Skeletal muscle satellite cell (primary cell): ENCODE data around the gene TXNRD2.
A peak's percentile ranks its signal among the peaks of the same experiment; 100 is the strongest.
"Not testable (repeated sequence)": the region's sequence is repeated elsewhere in the genome, so short reads cannot be mapped to it uniquely, and the experiment has no call there.

Experiments used
- H3K27me3 ChIP-seq: 2 replicates; pipeline ENCODE4 v1.7.0; 2013; ENCODE audit warnings: low read length; ENCODE audit not compliant: control insufficient read depth, insufficient read depth
- H3K36me3 ChIP-seq: 2 replicates; pipeline ENCODE4 v1.7.0; 2013; ENCODE audit warnings: mild to moderate bottlenecking, control low read depth, low read length; ENCODE audit not compliant: insufficient read depth
- H3K4me1 ChIP-seq: 2 replicates; pipeline ENCODE4 v1.7.0; 2013; ENCODE audit warnings: low read length; ENCODE audit not compliant: control insufficient read depth, insufficient read depth
- H3K4me2 ChIP-seq: 2 replicates; pipeline ENCODE4 v1.7.0; 2013; ENCODE audit warnings: mild to moderate bottlenecking, low read length
- H3K4me3 ChIP-seq: 2 replicates; pipeline ENCODE4 v1.7.0; 2013; ENCODE audit warnings: low read length
- H3K9ac ChIP-seq: 2 replicates; pipeline ENCODE4 v1.7.0; 2013; ENCODE audit warnings: mild to moderate bottlenecking, low read depth, low read length, moderate library complexity
- H3K9me3 ChIP-seq: replicated peaks from 2 replicates; pipeline ENCODE4 v1.7.0; 2013; ENCODE audit warnings: mild to moderate bottlenecking, control low read depth, low read length

TXNRD2 gene

GRCh38 chr22:19884161-19884953 is 57.3 kb downstream of the TXNRD2 start:
- Histone ChIP-seq H3K27me3 (no peaks in the 10 kb centered on the region), H3K4me1 (peaks cover 77% of the 10 kb centered on the region), H3K4me2 (peak overlapping the region; percentile 39), H3K9ac (peak overlapping the region; percentile 67), H3K4me3 (no peak overlapping the region), H3K9me3 (no peaks in the 10 kb centered on the region), H3K36me3 (peaks cover 12% of the 10 kb centered on the region)

- H3K4me3 ChIP-seq, H3K27me3 ChIP-seq, H3K4me2 ChIP-seq, H3K9me3 ChIP-seq: not testable (repeated sequence)
- peaks cover 86% of the 10 kb centered on the region for H3K4me1 ChIP-seq
- peak overlapping the region; percentile 82 for H3K9ac ChIP-seq
- H3K36me3 ChIP-seq = peaks cover 14% of the 10 kb centered on the region
Measured at GRCh38 chr22:19883446-19883845, 58.2 kb downstream of the TXNRD2 start.

DNA sequence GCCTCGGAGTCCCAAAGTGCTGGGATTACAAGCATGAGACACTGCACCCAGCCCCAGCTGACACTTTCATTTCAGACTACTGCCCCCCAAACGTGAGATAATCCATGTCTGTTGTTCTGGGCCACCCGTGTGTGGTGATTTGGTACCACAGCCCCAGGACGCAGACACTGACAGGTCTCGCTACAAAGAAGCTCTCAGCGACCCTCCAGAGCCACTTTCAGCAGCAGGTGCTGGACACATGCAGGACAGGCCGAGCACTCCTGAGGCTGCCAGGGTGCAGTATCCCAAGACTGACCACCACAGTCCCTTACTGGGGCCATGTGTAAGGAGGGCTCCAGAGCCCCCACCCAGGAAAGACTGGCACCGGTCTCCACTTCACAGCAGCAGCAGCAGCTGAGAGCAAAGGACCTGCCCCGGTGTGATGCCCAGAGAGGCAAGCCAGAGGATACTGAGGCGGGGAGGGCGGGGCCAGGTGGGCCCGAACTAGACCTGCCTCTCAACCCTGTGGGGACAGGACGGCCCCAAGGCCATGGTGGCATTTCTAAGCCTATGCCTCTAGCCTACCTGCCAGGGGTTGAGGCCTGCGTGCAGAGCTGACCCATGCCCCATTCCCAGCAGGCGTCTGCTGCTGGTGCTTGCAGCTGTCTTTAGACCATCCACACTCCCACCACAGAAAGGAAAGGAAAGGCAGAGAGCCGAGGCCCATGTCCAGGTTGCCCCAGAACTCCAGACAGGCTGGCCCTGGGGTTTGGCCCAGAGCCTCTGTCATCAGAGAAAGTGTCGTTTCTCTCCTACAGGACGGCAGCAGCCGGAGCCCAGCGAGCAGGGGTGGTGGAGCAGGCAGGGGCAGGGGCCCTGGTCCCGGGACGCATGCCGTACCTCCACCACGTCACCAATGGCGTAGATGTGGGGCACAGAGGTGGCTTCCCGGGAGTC is 58.9 kb downstream of the TXNRD2 start:
- Histone ChIP-seq H3K4me2 (peak overlapping the region; percentile 70), H3K36me3 (peaks cover 16% of the 10 kb centered on the region), H3K4me3 (no peak overlapping the region), H3K4me1 (peaks cover 92% of the 10 kb centered on the region), H3K9ac (peak overlapping the region; percentile 82), H3K9me3 (no peaks in the 10 kb centered on the region), H3K27me3 (no peaks in the 10 kb centered on the region)

GRCh38 chr22:19880786-19881569 is 60.6 kb downstream of the TXNRD2 start:
- H3K4me2 ChIP-seq = peak overlapping the region; percentile 73
- no peaks in the 10 kb centered on the region for H3K9me3 ChIP-seq
- no peaks in the 10 kb centered on the region for H3K27me3 ChIP-seq
- peaks cover 91% of the 10 kb centered on the region for H3K4me1 ChIP-seq
- H3K36me3 ChIP-seq = peaks cover 21% of the 10 kb centered on the region
- H3K9ac ChIP-seq = peak overlapping the region; percentile 86
- peak overlapping the region; percentile 58 for H3K4me3 ChIP-seq

- Histone ChIP-seq H3K4me1 (peaks cover 91% of the 10 kb centered on the region), H3K4me3 (peak overlapping the region; percentile 58), H3K4me2 (peak overlapping the region; percentile 73), H3K9me3 (no peaks in the 10 kb centered on the region), H3K9ac (peak overlapping the region; percentile 86), H3K36me3 (peaks cover 26% of the 10 kb centered on the region), H3K27me3 (no peaks in the 10 kb centered on the region)
Measured at GRCh38 chr22:19879992-19880785, 61.4 kb downstream of the TXNRD2 start.

GRCh38 chr22:19879643-19879991 is 62.0 kb downstream of the TXNRD2 start:
- Histone ChIP-seq H3K9ac (peak overlapping the region; percentile 86), H3K27me3 (no peaks in the 10 kb centered on the region), H3K4me2 (peak overlapping the region; percentile 73), H3K4me1 (peaks cover 91% of the 10 kb centered on the region), H3K4me3 (peak overlapping the region; percentile 58), H3K36me3 (peaks cover 31% of the 10 kb centered on the region), H3K9me3 (no peaks in the 10 kb centered on the region)

GRCh38 chr22:19879246-19879570 is 62.4 kb downstream of the TXNRD2 start:
- Histone ChIP-seq H3K36me3 (peaks cover 31% of the 10 kb centered on the region), H3K4me2 (peak overlapping the region; percentile 70), H3K4me3 (peak overlapping the region; percentile 30), H3K27me3 (no peaks in the 10 kb centered on the region), H3K9ac (peak overlapping the region; percentile 75), H3K9me3 (no peaks in the 10 kb centered on the region), H3K4me1 (peaks cover 91% of the 10 kb centered on the region)

DNA sequence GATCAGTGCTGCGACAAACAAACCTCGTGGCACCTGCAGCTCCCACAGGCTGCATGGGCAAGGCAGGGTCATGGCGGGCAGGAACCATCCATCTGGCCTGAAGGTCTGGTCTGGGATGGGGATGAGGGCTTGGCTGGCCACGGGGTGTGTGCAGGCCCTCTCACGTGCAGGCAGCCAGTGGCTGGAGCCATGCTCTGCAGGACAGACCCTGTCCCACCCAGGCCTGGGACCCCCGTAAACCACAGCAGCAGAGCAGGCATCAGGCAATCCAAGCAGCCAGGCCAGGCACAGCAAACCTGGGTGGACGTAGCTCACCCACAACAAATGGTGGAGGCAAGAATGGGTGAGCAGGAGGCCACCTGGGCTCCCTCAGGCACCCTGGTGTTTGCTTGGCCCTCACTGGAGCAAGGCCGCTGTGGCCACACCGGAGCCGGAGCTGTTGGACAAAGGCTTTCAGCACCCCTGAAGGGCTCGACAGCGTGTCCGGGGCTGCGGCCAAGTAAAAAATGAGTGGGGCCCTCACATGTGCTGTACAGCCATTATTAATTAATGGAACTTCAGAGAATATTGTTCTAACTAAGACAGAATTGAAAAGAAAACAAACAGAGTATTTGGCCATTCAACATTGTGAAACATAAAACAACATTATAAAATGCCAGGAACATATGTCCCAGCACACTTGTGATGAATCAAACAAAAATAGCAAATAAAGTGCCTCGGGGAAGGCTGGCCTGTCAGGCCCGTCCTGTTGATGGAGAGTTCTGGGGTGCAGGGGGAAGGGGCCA is 63.0 kb downstream of the TXNRD2 start:
- Histone ChIP-seq H3K9me3 (no peaks in the 10 kb centered on the region), H3K4me1 (peaks cover 94% of the 10 kb centered on the region), H3K9ac (peak overlapping the region; percentile 75), H3K36me3 (peaks cover 31% of the 10 kb centered on the region), H3K27me3 (no peaks in the 10 kb centered on the region), H3K4me3 (peak overlapping the region; percentile 50), H3K4me2 (peak overlapping the region; percentile 70)

DNA sequence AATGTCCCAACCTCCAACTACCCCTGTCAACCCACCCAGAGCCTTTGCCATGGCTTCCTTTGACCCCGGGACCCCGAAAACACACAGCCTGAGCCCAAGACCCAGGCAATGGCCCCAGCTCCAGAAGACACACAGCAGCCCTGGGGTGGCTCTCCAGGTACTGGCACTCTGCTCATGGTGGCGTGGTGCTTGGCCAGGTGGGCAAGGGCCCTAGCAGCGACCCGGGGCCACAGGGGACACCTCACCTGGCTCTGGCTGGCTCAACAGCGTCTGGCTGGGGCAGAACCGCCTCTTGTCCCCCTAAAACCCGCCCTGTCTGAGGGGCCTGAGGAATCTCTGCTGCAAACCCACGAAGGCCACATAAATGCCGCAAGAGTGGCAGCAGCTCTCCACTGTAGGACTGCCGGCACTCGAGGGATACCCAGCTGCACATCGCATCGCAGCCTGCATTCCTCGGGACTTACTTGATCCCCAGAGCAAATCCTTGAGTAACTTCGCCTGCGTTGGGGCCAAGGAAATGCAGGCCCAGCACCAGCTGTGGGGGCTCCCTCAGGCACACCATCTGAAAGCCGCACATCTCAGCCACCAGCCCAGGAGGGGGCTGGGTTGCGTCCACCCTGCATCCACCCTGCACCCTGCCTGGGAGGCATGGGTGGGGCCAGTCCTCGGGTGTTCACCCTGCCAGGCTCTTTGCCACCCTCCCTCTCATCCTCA is 63.8 kb downstream of the TXNRD2 start:
- peak overlapping the region; percentile 70 for H3K4me2 ChIP-seq
- H3K36me3 ChIP-seq = peaks cover 31% of the 10 kb centered on the region
- peak overlapping the region; percentile 3 for H3K4me3 ChIP-seq
- peak overlapping the region; percentile 75 for H3K9ac ChIP-seq
- no peaks in the 10 kb centered on the region for H3K9me3 ChIP-seq
- H3K4me1 ChIP-seq = peaks cover 89% of the 10 kb centered on the region
- H3K27me3 ChIP-seq = no peaks in the 10 kb centered on the region
